HepG2 (cell line): Measurements from ENCODE around the gene STK31. TPM values are rescaled to one million over a fixed set of nuclear protein-coding genes. Genes with fewer than 3 reads are reported as not detected.
"Not testable (repeated sequence)": the region's sequence is repeated elsewhere in the genome, so short reads cannot be mapped to it uniquely, and the experiment has no call there.

Experiments used
- ATAC-seq: fragments of 200-7000 bp; cut with Tn5 transposase; 3 replicates; pipeline ENCODE4 v1.9.1; 2020; ENCODE audit warnings: mild to moderate bottlenecking, moderate library complexity
- BruUV-seq: library from RNA; stranded (reverse); fragments of 400-500 nt; replicated peaks from 2 replicates; lab custom pipeline; 2021; lab: Mats Ljungman, UMichigan
- CTCF ChIA-PET: fragments of 300-600 bp; formaldehyde crosslinking; extraction: SDS; loops from one replicate; lab custom pipeline; 2021; ENCODE audit warnings: low total read pairs, inconsistent platforms, low intra/inter-chr PET ratio; lab: Yijun Ruan, JAX
- POLR2A ChIA-PET: fragments of 350-600 bp; sonication (Branson Sonifier 250); formaldehyde crosslinking; loops from one replicate; lab custom pipeline; 2020; ENCODE audit warnings: antibody characterized with exemption, inconsistent platforms; lab: Yijun Ruan, JAX
- DNase-seq: peaks from one replicate; pipeline ENCODE4 v3.0.0-alpha.2; 2015; ENCODE audit warnings: low spot score
- FAIRE-seq: peaks from 3 replicates; lab custom pipeline; 2011; peaks lifted over from hg19 to GRCh38; lab: Jason Lieb, UNC
- H2AFZ ChIP-seq: one replicate; pipeline ENCODE4 v1.6.1; 2011; ENCODE audit warnings: low read length, inconsistent platforms
- H3K27ac ChIP-seq: fragments of 300-600 bp; 3 replicates; pipeline ENCODE4 v1.8.0; 2011; ENCODE audit warnings: mixed run types, mild to moderate bottlenecking, mixed read lengths, low read length, inconsistent platforms; ENCODE audit not compliant: insufficient read depth; ENCODE audit errors: extremely low read length
- H3K27me3 ChIP-seq, 2 experiments: fragments of 200-600 bp in 1 of 2; 2 replicates in 1 of 2; 3 replicates in 1 of 2; pipeline versions ENCODE4 v1.6.0 to v1.8.0; 2011; ENCODE audit warnings: low read length in 2 of 2, mild to moderate bottlenecking in 2 of 2, moderate library complexity in 2 of 2, inconsistent platforms in 1 of 2; ENCODE audit not compliant: insufficient read depth in 2 of 2, control insufficient read depth in 1 of 2
- H3K36me3 ChIP-seq, 2 experiments: fragments of 200-600 bp in 1 of 2; replicated peaks in 1 of 2; 2 replicates in 1 of 2; 3 replicates in 1 of 2; pipeline versions ENCODE4 v1.5.1 to v1.8.0; 2011; ENCODE audit warnings: low read length in 2 of 2, inconsistent platforms in 1 of 2; ENCODE audit not compliant: insufficient read depth in 2 of 2, control insufficient read depth in 1 of 2
- H3K4me1 ChIP-seq: 2 replicates; pipeline ENCODE4 v1.5.1; 2012; ENCODE audit warnings: low read length, inconsistent platforms; ENCODE audit not compliant: insufficient read depth
- H3K4me2 ChIP-seq: 2 replicates; pipeline ENCODE4 v1.6.0; 2011; ENCODE audit warnings: low read depth, low read length, inconsistent platforms
- H3K4me3 ChIP-seq, 3 experiments: fragments of 200-600 bp in 1 of 3; sonication (generic), shearing (Covaris generic) in 1 of 3; replicated peaks in 1 of 3; 2 replicates each; pipeline ENCODE4 v1.5.1; 2011 to 2016; ENCODE audit warnings: low read length in 3 of 3, inconsistent platforms in 2 of 3, low read depth in 2 of 3, mild to moderate bottlenecking in 2 of 3, control low read depth in 1 of 3, mixed read lengths in 1 of 3; ENCODE audit not compliant: insufficient read depth in 1 of 3
- H3K79me2 ChIP-seq: one replicate; pipeline ENCODE4 v1.6.1; 2011; ENCODE audit warnings: low read length, inconsistent platforms; ENCODE audit not compliant: insufficient read depth
- H3K9ac ChIP-seq: 2 replicates; pipeline ENCODE4 v1.6.0; 2011; ENCODE audit warnings: mild to moderate bottlenecking, low read depth, low read length, inconsistent platforms; ENCODE audit not compliant: insufficient read depth
- H3K9me3 ChIP-seq: 2 replicates; pipeline ENCODE4 v1.5.1; 2012; ENCODE audit warnings: mild to moderate bottlenecking, low read length
- H4K20me1 ChIP-seq: 2 replicates; pipeline ENCODE4 v1.6.0; 2011; ENCODE audit warnings: inconsistent platforms, mild to moderate bottlenecking, low read length, moderate library complexity; ENCODE audit not compliant: insufficient read depth
- AGO2 ChIP-seq: fragments of 200-400 bp; formaldehyde crosslinking; optimal IDR thresholded peaks from 2 replicates; pipeline ENCODE3; 2017; ENCODE audit warnings: mild to moderate bottlenecking, low read depth, low read length, moderate library complexity
- DR1 ChIP-seq: sonication (generic); formaldehyde crosslinking; IDR thresholded peaks from 2 replicates; pipeline ENCODE4 v1.8.0; 2021; ENCODE audit warnings: mild to moderate bottlenecking, missing genetic modification reagents, inconsistent platforms
- FOSL1 ChIP-seq: sonication (generic); formaldehyde crosslinking; IDR thresholded peaks from 2 replicates; pipeline ENCODE4 v1.9.0; 2021; ENCODE audit warnings: missing genetic modification reagents, borderline replicate concordance
- FOXO1 ChIP-seq: sonication (generic); formaldehyde crosslinking; IDR thresholded peaks from 2 replicates; pipeline ENCODE4 v1.4.0; 2020; ENCODE audit warnings: missing genetic modification reagents
- FOXP4 ChIP-seq: sonication (generic); formaldehyde crosslinking; IDR thresholded peaks from 2 replicates; pipeline ENCODE4 v1.4.0; 2020; ENCODE audit warnings: missing genetic modification reagents
- GLMP ChIP-seq: sonication (generic); formaldehyde crosslinking; IDR thresholded peaks from 2 replicates; pipeline ENCODE4 v1.9.0; 2021; ENCODE audit warnings: missing genetic modification reagents, mild to moderate bottlenecking, borderline replicate concordance
- HMG20B ChIP-seq: conservative IDR thresholded peaks from 2 replicates; pipeline ENCODE4 v1.6.1; 2016; ENCODE audit warnings: missing genetic modification reagents, missing compliant biosample characterization
- HNRNPL ChIP-seq: fragments of 200-400 bp; formaldehyde crosslinking; IDR thresholded peaks from 2 replicates; pipeline ENCODE4 v1.6.1; 2017; ENCODE audit warnings: mild to moderate bottlenecking, low read depth, low read length
- SATB2 ChIP-seq: sonication (generic); formaldehyde crosslinking; IDR thresholded peaks from 2 replicates; pipeline ENCODE4 v1.5.0; 2020; ENCODE audit warnings: missing genetic modification reagents
- SCMH1 ChIP-seq: sonication (generic); formaldehyde crosslinking; IDR thresholded peaks from 2 replicates; pipeline ENCODE4 v1.9.0; 2021; ENCODE audit warnings: missing genetic modification reagents, mild to moderate bottlenecking, borderline replicate concordance
- TP53 ChIP-seq: sonication (generic); formaldehyde crosslinking; conservative IDR thresholded peaks from 2 replicates; pipeline ENCODE4 v1.4.0; 2020; ENCODE audit warnings: missing genetic modification reagents
- ZNF10 ChIP-seq: sonication (generic); formaldehyde crosslinking; IDR thresholded peaks from 2 replicates; pipeline ENCODE4 v1.4.0; 2020; ENCODE audit warnings: mild to moderate bottlenecking, low read depth, missing genetic modification reagents, borderline replicate concordance
- ZNF230 ChIP-seq: sonication (generic); formaldehyde crosslinking; IDR thresholded peaks from 2 replicates; pipeline ENCODE4 v1.4.0; 2020; ENCODE audit warnings: mild to moderate bottlenecking, missing genetic modification reagents
- ZNF33A ChIP-seq: sonication (generic); formaldehyde crosslinking; IDR thresholded peaks from 2 replicates; pipeline ENCODE4 v1.5.1; 2020; ENCODE audit warnings: missing genetic modification reagents, mild to moderate bottlenecking, moderate library complexity, borderline replicate concordance
- ZNF441 ChIP-seq: sonication (generic); formaldehyde crosslinking; IDR thresholded peaks from 2 replicates; pipeline ENCODE4 v1.7.0; 2021; ENCODE audit warnings: missing genetic modification reagents, borderline replicate concordance
- ZNF749 ChIP-seq: sonication (generic); formaldehyde crosslinking; IDR thresholded peaks from 2 replicates; pipeline ENCODE4 v1.8.0; 2022; ENCODE audit warnings: mild to moderate bottlenecking, missing genetic modification reagents, moderate library complexity, borderline replicate concordance
- WGBS: methylation state at CpG from one replicate; pipeline ENCODE4 v1.1.6; 2017; ENCODE audit warnings: low lambda C conversion rate; 5-methylcytosine and 5-hydroxymethylcytosine counted together
- in situ Hi-C: cut with HindIII; loops from 2 replicates; pipeline ENCODE4 v1.10.0; 2017; ENCODE audit warnings: low pct_unique_long_range_greater_than_20kb; ENCODE audit not compliant: extremely low pct_ligation_motif_present
- intact Hi-C: fragments of 100-400 bp; cut with micrococcal nuclease; formaldehyde crosslinking; loops from one replicate; pipeline ENCODE4 v1.10.0; 2022; ENCODE audit not compliant: unreplicated experiment
- polyA plus RNA-seq, 8 experiments: library from polyadenylated mRNA; depleted of rRNA in 3 of 8; stranded (reverse) in 7 of 8; unstranded in 1 of 8; fragments of >200 nt; fragmentation: Illumina TruSeq in 4 of 8; extraction: Trizol in 4 of 8; gene quantifications; 2 replicates each; pipeline versions ENCODE4 v1.2.1 to v1.2.3, GENCODE V29; 2011 to 2016; ENCODE audit warnings: low read depth in 4 of 8, missing spikeins in 1 of 8, mixed read lengths in 1 of 8; ENCODE audit not compliant: insufficient read depth in 1 of 8
- total RNA-seq, 5 experiments: library from RNA; depleted of rRNA; stranded (reverse); fragments of >200 nt; fragmentation: Illumina TruSeq; extraction: Trizol; gene quantifications; 2 replicates each; pipeline ENCODE4 v1.2.3, GENCODE V29; 2016; ENCODE audit warnings: low read depth in 1 of 5

STK31 gene
- total and polyA plus RNA-seq, 2 of the 13 experiments (the other 11 are each of a cell fraction or from before 2014, with no cell fraction given): not detected

GRCh38 chr7:23680414-23681405 is 29.3 kb upstream of the STK31 start:
- H3K9me3 ChIP-seq: no peaks in the 10 kb centered on the region
- no peaks in the 10 kb centered on the region for H3K79me2 ChIP-seq
- no peak overlapping the region for H3K4me3 ChIP-seq
- intact Hi-C loops (no loop called here), in situ Hi-C loops (no loop called here)
- no peaks in the 10 kb centered on the region for H3K27me3 ChIP-seq
- H3K4me2 ChIP-seq: no peak overlapping the region
- ChIA-PET CTCF (no interaction called here), POLR2A (no interaction called here)
- no peak for FAIRE-seq
- H3K27ac ChIP-seq: no peak overlapping the region
- TF ChIP-seq FOSL1 (CRISPR knock-in tag): no peak
- no peak for TF ChIP-seq ZNF10
- no peak for TF ChIP-seq ZNF749 (CRISPR knock-in tag)
- TF ChIP-seq ZNF230 (CRISPR knock-in tag): no peak
- TF ChIP-seq SATB2 (CRISPR knock-in tag): no peak
- no peak for TF ChIP-seq SCMH1 (CRISPR knock-in tag)
- no peak for TF ChIP-seq FOXP4 (CRISPR knock-in tag)
- no peak for TF ChIP-seq HNRNPL
- TF ChIP-seq TP53 (CRISPR knock-in tag): no peak
- TF ChIP-seq HMG20B (CRISPR knock-in tag): no peak
- TF ChIP-seq FOXO1 (CRISPR knock-in tag): no peak
- no peak for TF ChIP-seq DR1
- TF ChIP-seq AGO2: no peak
- TF ChIP-seq ZNF33A (CRISPR knock-in tag): no peak
- no peak for TF ChIP-seq ZNF441 (CRISPR knock-in tag)
- TF ChIP-seq GLMP (CRISPR knock-in tag): no peak
- H3K9ac ChIP-seq: no peak overlapping the region
- H2AFZ ChIP-seq: no peak overlapping the region
- H3K36me3 ChIP-seq: no peaks in the 10 kb centered on the region
- no peaks in the 10 kb centered on the region for H4K20me1 ChIP-seq
- no TSS peak for BruUV-seq
- H3K4me1 ChIP-seq: no peaks in the 10 kb centered on the region
- DNase-seq: no peak
- no peak for ATAC-seq
- WGBS: 86% methylated on average over 38 of the region's 42 CpGs

- ATAC-seq, BruUV-seq, H2AFZ ChIP-seq, H3K36me3 ChIP-seq, H3K27me3 ChIP-seq, H3K4me3 ChIP-seq, in situ Hi-C loops, H3K79me2 ChIP-seq, intact Hi-C loops, DNase-seq, CTCF ChIA-PET, H3K27ac ChIP-seq, H3K4me1 ChIP-seq, H3K9me3 ChIP-seq, H4K20me1 ChIP-seq, H3K9ac ChIP-seq, POLR2A ChIA-PET, H3K4me2 ChIP-seq, FAIRE-seq: not testable (repeated sequence)
- WGBS: 7% methylated on average over 6 of the region's 6 CpGs
Observed at GRCh38 chr7:23684041-23684440, 26.0 kb upstream of the STK31 start.
